WTC11 (cell line): ENCODE data around the gene UEVLD. TPM values are rescaled to one million over a fixed set of nuclear protein-coding genes. Genes with fewer than 3 reads are reported as not detected.

Experiments
- ATAC-seq: fragments of 200-7000 bp; cut with Tn5 transposase; 2 replicates; pipeline ENCODE4 v1.10.0; 2021; ENCODE audit warnings: mild to moderate bottlenecking, moderate library complexity
- CTCF ChIA-PET: fragments of 300-600 bp; sonication (Branson Sonifier 250); formaldehyde crosslinking; loops from one replicate; lab custom pipeline; 2021; ENCODE audit warnings: antibody characterized with exemption; lab: Charles Lee
- POLR2A ChIA-PET: fragments of 350-600 bp; sonication (Branson Sonifier 250); formaldehyde crosslinking; loops from one replicate; lab custom pipeline; 2021; ENCODE audit warnings: antibody characterized with exemption; lab: Charles Lee
- DNase-seq: peaks from one replicate; pipeline ENCODE4 v3.0.0; 2021; ENCODE audit warnings: low spot score
- H3K27ac Mint-ChIP-seq: 2 replicates; pipeline ENCODE4 v1.8.0; 2021; ENCODE audit warnings: mixed read lengths
- H3K27me3 Mint-ChIP-seq: 2 replicates; pipeline ENCODE4 v1.8.0; 2021; ENCODE audit warnings: low read depth, mild to moderate bottlenecking, moderate library complexity, mixed read lengths
- H3K36me3 Mint-ChIP-seq: 2 replicates; pipeline ENCODE4 v1.8.0; 2021; ENCODE audit warnings: mixed read lengths
- H3K4me1 Mint-ChIP-seq: 2 replicates; pipeline ENCODE4 v1.8.0; 2022; ENCODE audit warnings: mixed read lengths
- H3K4me3 Mint-ChIP-seq: 2 replicates; pipeline ENCODE4 v1.8.0; 2021; ENCODE audit warnings: mild to moderate bottlenecking, moderate library complexity, mixed read lengths
- H3K9me3 Mint-ChIP-seq: 2 replicates; pipeline ENCODE4 v1.8.0; 2021; ENCODE audit warnings: mixed read lengths
- AR ChIP-seq: fragments of 250-450 bp; sonication (Bioruptor Pico); IDR thresholded peaks from 2 replicates; pipeline ENCODE4 v1.9.0; 2021; ENCODE audit warnings: mild to moderate bottlenecking
- CBFB ChIP-seq: sonication (generic); formaldehyde crosslinking; IDR thresholded peaks from 2 replicates; pipeline ENCODE4 v1.8.1; 2022; ENCODE audit warnings: mild to moderate bottlenecking, low read depth, missing genetic modification reagents
- CDX4 ChIP-seq: fragments of 250-450 bp; sonication (Bioruptor Pico); IDR thresholded peaks from 2 replicates; pipeline ENCODE4 v1.9.0; 2021; ENCODE audit warnings: moderate library complexity, mild to moderate bottlenecking, inconsistent platforms, borderline replicate concordance
- E2F5 ChIP-seq: sonication (generic); formaldehyde crosslinking; IDR thresholded peaks from 2 replicates; pipeline ENCODE4 v1.8.1; 2022; ENCODE audit warnings: mild to moderate bottlenecking, moderate library complexity, missing genetic modification reagents
- ETV6 ChIP-seq: sonication (generic); formaldehyde crosslinking; IDR thresholded peaks from 2 replicates; pipeline ENCODE4 v1.8.1; 2022; ENCODE audit warnings: mild to moderate bottlenecking, missing genetic modification reagents
- FOXP4 ChIP-seq: sonication (generic); formaldehyde crosslinking; IDR thresholded peaks from 2 replicates; pipeline ENCODE4 v1.8.0; 2022; ENCODE audit warnings: mild to moderate bottlenecking, missing genetic modification reagents
- HMGXB4 ChIP-seq: sonication (generic); formaldehyde crosslinking; IDR thresholded peaks from 2 replicates; pipeline ENCODE4 v1.8.1; 2023; ENCODE audit warnings: mild to moderate bottlenecking, moderate library complexity, missing genetic modification reagents
- IRF2 ChIP-seq: sonication (generic); formaldehyde crosslinking; IDR thresholded peaks from 2 replicates; pipeline ENCODE4 v1.8.0; 2022; ENCODE audit warnings: low read depth, missing genetic modification reagents, borderline replicate concordance
- JUN ChIP-seq: sonication (generic); formaldehyde crosslinking; IDR thresholded peaks from 2 replicates; pipeline ENCODE4 v1.8.0; 2023; ENCODE audit warnings: mild to moderate bottlenecking, missing genetic modification reagents
- MLX ChIP-seq: sonication (generic); formaldehyde crosslinking; IDR thresholded peaks from 2 replicates; pipeline ENCODE4 v1.8.1; 2023; ENCODE audit warnings: mild to moderate bottlenecking, missing genetic modification reagents, moderate library complexity
- MXD4 ChIP-seq: fragments of 250-450 bp; sonication (Bioruptor Pico); IDR thresholded peaks from 2 replicates; pipeline ENCODE4 v1.8.0; 2021; ENCODE audit warnings: mild to moderate bottlenecking, moderate library complexity, borderline replicate concordance
- NFE2L1 ChIP-seq: sonication (generic); formaldehyde crosslinking; IDR thresholded peaks from 2 replicates; pipeline ENCODE4 v1.8.1; 2023; ENCODE audit warnings: missing genetic modification reagents
- NR2C2 ChIP-seq: sonication (generic); formaldehyde crosslinking; IDR thresholded peaks from 2 replicates; pipeline ENCODE4 v1.8.0; 2022; ENCODE audit warnings: mild to moderate bottlenecking, missing genetic modification reagents
- PREB ChIP-seq: sonication (generic); formaldehyde crosslinking; IDR thresholded peaks from 2 replicates; pipeline ENCODE4 v1.8.1; 2022; ENCODE audit warnings: mild to moderate bottlenecking, missing genetic modification reagents, moderate library complexity, borderline replicate concordance
- RORB ChIP-seq: fragments of 250-450 bp; sonication (Bioruptor Pico); IDR thresholded peaks from 2 replicates; pipeline ENCODE4 v1.9.0; 2021; ENCODE audit warnings: mild to moderate bottlenecking
- TCF7 ChIP-seq: sonication (generic); formaldehyde crosslinking; IDR thresholded peaks from 2 replicates; pipeline ENCODE4 v1.8.0; 2022; ENCODE audit warnings: mild to moderate bottlenecking, low read depth, missing genetic modification reagents, moderate library complexity
- TEAD1 ChIP-seq: sonication (generic); formaldehyde crosslinking; IDR thresholded peaks from 2 replicates; pipeline ENCODE4 v1.8.0; 2022; ENCODE audit warnings: mild to moderate bottlenecking, missing genetic modification reagents
- ZBTB21 ChIP-seq: sonication (generic); formaldehyde crosslinking; IDR thresholded peaks from 2 replicates; pipeline ENCODE4 v1.8.1; 2023; ENCODE audit warnings: mild to moderate bottlenecking, missing genetic modification reagents, borderline replicate concordance
- ZNF121 ChIP-seq: sonication (generic); formaldehyde crosslinking; IDR thresholded peaks from 2 replicates; pipeline ENCODE4 v1.8.0; 2023; ENCODE audit warnings: missing genetic modification reagents
- ZNF232 ChIP-seq: sonication (generic); formaldehyde crosslinking; IDR thresholded peaks from 2 replicates; pipeline ENCODE4 v1.8.0; 2022; ENCODE audit warnings: mild to moderate bottlenecking, missing genetic modification reagents
- ZNF263 ChIP-seq: sonication (generic); formaldehyde crosslinking; IDR thresholded peaks from 2 replicates; pipeline ENCODE4 v1.8.1; 2022; ENCODE audit warnings: low read depth, mild to moderate bottlenecking, moderate library complexity, missing genetic modification reagents
- ZNF317 ChIP-seq: sonication (generic); formaldehyde crosslinking; IDR thresholded peaks from 2 replicates; pipeline ENCODE4 v1.8.1; 2023; ENCODE audit warnings: low read depth, mild to moderate bottlenecking, moderate library complexity, missing genetic modification reagents, borderline replicate concordance
- ZNF532 ChIP-seq: fragments of 250-450 bp; sonication (Bioruptor Pico); IDR thresholded peaks from 2 replicates; pipeline ENCODE4 v1.9.0; 2021; ENCODE audit warnings: mild to moderate bottlenecking, borderline replicate concordance
- total RNA-seq: library from RNA; stranded (reverse); gene quantifications from 3 replicates; pipeline ENCODE4 v1.2.3, GENCODE V29; 2021

UEVLD gene
- total RNA-seq, 1 experiment from 2014 or later, result 7.5 TPM

- TF ChIP-seq CBFB (CRISPR knock-in tag), result no peak
- no peak for TF ChIP-seq ZBTB21 (CRISPR knock-in tag)
- TF ChIP-seq ETV6, result no peak
- no peak for TF ChIP-seq MLX (CRISPR knock-in tag)
- TF ChIP-seq FOXP4 (CRISPR knock-in tag), result no peak
- TF ChIP-seq CDX4 (CRISPR knock-in tag), result no peak
- TF ChIP-seq HMGXB4 (CRISPR knock-in tag), result no peak
- TF ChIP-seq ZNF121, result no peak
- no peak for TF ChIP-seq JUN (CRISPR knock-in tag)
These were observed 95.2 kb downstream of the UEVLD start (continued) for GRCh38 chr11:18493310-18493709.

GRCh38 chr11:18492888-18493287, 95.6 kb downstream of the UEVLD start:
- H3K36me3 Mint-ChIP-seq, result peaks cover 12% of the 10 kb centered on the region; the same call in 1 of the 2 replicates
- POLR2A ChIA-PET, result no interaction called here
- no peaks in the 10 kb centered on the region for H3K27me3 Mint-ChIP-seq
- no peaks in the 10 kb centered on the region for H3K9me3 Mint-ChIP-seq
- DNase-seq (no peak), ATAC-seq (no peak)
- H3K4me1 Mint-ChIP-seq, result no peaks in the 10 kb centered on the region
- H3K27ac Mint-ChIP-seq, result no peak overlapping the region
- H3K4me3 Mint-ChIP-seq, result no peak overlapping the region
- CTCF ChIA-PET, result no interaction called here
- TF ChIP-seq TCF7 (no peak), RORB (CRISPR knock-in tag) (no peak), NR2C2 (no peak), ZNF317 (CRISPR knock-in tag) (no peak), E2F5 (CRISPR knock-in tag) (no peak), ZNF532 (CRISPR knock-in tag) (no peak), ZNF232 (CRISPR knock-in tag) (no peak), ZNF263 (no peak), AR (CRISPR knock-in tag) (no peak), PREB (CRISPR knock-in tag) (no peak), NFE2L1 (CRISPR knock-in tag) (no peak), MXD4 (CRISPR knock-in tag) (no peak), IRF2 (CRISPR knock-in tag) (no peak), TEAD1 (CRISPR knock-in tag) (no peak)
